HG03354 (cell line): Measurements from ENCODE around the gene BAIAP2.

ENCODE experiments used
- ATAC-seq: cut with Tn5 transposase; IDR thresholded peaks from one replicate; pipeline ENCODE4 v1.9.1; 2021; ENCODE audit warnings: mild to moderate bottlenecking; ENCODE audit not compliant: unreplicated experiment, poor library complexity, severe bottlenecking

Gene BAIAP2

DNA sequence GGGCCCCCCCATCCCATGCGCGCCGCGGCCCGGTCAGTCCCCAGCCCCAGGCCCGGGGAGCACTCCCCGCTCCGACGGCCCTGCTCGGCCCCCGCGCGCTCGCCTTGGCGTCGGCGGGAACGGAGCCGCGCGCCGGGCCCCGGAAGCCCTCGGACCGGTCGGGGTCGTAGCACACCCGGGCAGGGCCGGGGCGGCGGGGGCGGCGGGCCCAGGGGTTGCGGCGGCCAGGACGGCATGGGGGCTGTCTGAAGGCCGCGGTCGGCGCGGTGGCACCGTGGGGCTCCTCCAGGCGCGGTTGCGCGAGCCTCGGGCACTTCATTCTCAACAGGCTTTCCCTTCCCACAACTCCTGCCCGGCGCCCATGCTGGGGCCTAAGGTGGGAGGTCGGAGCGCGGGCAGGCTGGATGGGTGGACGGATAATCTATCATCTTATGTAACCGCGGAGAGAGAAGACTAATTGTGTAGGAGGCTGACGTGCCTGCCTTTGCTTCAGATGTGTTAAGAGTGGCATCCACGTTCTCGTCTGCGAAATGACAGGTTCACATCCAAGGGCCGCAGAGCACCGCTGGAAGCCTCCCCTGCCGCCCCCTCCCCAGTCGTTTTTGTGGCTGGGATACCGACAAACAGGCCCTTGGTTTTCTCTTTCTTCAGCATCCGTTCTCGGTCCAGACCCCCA, 708 bp downstream of the BAIAP2 start:
- ATAC-seq, result no peak

DNA sequence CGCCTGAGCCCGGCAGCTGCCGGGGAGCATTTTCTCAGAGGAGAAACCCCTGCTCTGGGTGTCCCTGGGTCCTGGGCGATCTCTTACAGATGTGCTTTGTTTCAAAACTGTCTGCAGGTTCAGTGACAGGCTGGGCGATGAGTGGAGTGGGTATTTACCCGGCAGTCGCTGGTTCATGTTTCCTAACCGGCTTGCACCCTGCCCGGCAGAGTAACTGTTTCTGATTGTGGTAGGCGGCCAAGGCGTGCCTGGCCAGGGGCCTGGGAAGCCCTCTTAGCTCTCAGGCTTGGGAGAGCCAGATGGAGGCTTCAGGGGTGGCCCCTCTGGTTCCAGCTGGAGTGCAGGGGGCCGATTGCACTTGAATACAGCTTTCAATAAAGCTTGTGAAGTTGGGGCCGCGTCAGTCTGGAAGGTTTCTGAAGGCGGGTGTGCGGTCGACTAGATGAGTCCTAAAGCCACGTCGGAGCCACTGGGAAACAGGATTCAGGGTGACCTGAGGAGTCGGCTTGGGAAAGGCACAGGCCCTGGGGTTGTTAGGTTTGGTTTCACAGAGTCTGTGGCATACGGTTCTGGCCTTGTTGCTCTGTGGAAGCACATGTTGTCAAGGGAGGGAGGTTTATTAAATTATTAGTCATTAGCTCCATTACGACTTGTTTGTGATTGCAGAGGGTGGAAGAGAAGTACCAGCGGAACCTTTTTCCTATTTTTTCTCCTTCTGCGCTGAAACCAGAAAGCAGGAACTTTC, 1.4 kb downstream of the BAIAP2 start:
- no peak for ATAC-seq

DNA sequence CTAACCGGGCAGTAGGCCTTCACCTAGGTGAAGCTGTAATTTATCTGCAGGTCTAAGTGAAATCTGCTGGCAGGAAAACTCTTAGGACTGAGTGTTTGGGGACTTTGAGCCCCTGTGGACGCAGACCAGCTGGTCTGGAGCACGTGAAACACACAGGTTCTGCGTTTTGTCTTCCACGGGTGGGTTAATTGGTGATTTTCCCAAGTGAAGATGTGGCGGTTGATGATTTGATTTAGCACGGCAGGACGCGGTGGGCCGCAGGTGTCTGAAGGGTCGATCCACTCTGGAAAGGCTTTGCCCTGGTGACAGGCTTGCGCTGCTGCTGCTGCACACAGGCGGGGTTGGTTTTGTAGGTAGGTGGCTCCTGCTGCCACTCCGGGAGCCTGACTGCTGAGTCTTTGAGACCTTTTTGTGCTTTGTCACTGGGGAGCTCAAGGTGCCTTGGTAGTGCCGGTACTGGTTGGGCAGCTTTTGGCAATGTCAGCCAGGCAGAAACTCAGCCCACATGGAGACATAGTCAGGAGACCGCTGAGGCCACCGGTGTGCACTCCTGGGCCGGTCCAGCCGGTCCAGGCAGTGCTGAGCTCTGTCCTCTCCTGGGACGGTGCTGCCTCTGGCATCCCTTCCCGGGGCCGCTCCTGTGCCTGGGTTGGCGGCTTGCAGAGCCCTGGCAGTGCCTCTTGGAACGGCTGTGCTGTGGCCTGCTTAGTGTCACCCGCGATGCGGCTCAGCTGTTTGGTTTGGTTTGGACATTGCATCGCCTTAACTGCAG, 2.3 kb downstream of the BAIAP2 start:
- no peak for ATAC-seq

DNA sequence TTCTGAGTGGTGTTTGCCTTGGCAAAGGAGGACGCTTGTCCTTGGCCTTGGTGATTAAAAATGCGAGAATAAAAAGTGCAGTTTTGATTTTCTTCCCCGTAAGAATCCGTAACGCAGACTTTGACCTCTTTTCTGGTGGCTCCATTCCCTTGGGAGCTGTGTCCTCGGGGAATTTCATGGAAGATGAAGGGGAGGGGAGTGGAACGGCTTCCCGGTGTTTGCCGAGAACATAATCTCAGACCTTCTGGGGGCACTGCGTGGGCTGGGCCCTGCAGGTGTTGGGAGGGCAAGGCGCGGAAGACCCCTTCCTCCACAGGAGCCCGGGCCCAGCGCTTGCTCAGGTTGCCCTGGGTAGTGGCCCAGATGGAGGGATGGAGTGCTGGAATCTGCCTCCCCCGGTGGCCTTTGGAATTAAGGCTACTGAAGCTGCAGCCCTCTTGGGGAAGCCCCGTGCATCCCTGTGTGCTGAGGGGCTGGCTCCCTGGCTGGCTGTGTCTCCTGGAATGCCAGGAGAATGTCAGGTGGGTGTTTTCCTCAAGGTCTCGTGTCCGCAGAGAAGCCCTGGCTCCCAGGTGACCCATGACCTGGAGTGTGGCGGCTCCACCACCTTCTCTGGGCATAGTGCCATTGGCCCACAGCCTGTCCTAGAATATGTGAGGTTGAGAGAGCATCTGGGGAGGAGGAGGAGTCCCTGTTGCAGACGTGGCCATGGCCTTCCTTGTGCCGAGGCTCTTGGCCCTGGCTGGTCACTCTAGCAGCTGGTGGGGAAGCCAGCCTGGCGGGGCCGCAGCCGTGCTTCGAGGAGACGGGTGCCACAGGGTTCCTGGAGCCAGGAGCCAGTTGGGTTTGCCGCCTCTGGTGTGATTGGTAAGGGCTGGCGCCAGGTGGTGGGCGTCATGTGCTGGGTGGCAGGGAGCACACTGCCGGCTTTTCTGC, 3.1 kb downstream of the BAIAP2 start:
- no peak for ATAC-seq

DNA sequence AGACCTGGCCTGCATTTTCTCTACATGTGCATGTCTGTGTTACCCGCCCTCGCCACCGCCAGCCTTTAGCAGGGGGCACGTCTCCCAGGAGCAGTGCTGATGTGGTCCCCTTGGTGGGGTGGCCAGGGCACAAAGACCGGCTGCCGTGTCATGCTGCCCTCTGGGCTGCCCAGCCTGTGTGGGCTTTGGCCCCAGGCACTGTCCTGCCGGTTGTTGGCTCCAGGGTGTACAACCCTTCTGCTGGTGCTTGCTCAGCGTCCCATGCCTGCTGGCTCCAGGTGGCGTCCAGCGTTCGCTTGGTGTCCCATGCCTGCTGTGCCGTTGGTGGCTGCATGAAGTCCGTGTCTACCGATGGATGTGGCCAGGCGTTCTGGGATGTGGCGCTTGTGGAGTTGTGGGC, 4.1 kb downstream of the BAIAP2 start:
- ATAC-seq, result no peak

DNA sequence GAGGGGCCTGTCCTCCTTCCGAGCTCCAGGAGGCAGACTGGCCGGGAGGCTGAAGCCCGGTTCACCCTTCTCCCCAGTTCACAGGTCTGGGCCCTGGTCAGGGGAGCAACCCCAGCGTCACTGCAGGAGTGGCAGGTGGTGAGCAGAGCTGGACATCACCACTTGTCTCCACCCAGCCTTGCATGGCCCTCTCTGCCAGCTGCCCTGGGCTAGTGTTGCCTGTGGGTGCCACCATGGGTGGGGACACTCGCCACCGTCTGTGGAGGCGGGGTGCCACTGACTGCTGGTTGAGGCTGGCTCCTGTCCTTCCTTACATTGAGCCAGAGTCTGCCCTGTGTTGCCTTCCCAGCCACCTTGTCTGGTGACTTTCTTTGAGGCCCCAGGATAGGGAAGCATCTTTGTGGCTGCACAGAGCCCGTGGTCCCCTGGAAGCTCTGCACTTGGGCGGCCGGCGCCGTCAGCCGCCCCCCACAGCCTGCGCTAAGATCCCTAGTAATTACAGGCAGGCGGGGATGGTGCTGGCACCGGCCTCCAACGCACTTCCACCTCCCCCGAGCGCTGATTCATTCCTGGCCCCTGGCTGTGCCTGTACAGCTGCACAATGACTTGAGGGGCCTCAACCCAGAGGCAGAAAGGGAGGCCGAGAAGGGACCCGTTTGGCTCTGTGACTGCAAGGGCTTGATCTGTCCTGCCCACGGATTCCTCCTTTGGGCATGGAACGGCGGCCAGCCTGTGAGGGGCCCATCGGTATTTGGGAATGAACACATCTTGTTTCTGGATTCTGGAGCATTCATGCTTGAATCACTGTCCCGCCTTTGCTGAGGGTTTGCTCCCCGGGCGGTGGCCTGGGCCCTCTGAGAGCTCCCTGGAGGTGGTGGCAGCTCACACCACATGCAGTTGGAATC, 5.2 kb downstream of the BAIAP2 start:
- ATAC-seq, result no peak

DNA sequence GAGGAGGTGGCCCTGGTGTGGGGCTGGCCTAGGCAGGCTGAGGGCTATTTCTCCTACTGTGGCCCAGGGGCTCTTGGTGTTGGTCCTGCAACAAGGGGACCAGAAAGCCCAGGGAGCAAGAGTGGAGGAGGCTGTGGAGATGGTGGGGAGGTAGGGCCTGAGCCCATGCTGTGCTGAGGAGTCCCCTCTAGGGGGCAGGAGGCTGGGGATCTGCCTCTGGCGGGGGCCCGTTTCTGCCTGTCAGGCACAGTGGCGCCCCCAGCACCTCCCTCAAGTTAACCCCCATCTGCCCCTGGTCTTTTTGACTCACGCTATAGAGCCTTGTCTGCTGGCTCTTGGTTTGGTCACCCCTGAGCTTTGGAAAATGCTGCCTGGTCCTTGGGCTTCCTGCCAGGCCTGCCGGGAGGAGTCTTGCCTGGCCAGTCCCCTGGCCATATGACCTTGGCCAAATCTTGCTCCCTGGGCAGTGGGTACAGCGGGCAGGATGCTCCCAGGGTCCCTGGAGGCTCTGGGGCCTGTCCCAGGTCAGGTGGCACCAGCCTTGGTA, 5.9 kb downstream of the BAIAP2 start:
- no peak for ATAC-seq

DNA sequence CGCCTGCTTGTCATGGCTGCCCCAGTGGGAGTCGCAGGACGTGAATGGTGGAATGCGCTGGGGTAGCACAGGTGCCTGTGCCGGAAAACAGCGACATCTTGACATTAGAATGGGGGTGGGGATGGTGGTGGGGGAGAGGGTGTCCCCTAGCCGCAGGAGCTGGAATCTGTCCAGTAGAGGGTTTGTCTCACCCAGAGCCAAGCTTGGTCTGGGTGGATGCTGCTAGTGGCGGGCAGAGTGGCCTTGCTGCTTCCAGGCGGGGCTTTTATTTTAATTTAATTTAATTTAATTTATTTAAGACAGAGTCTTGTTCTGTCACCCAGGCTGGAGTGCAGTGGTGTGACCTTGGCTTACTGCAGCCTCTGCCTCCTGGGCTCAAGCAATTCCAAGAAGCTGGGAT, 7.7 kb downstream of the BAIAP2 start:
- ATAC-seq, result no peak

DNA sequence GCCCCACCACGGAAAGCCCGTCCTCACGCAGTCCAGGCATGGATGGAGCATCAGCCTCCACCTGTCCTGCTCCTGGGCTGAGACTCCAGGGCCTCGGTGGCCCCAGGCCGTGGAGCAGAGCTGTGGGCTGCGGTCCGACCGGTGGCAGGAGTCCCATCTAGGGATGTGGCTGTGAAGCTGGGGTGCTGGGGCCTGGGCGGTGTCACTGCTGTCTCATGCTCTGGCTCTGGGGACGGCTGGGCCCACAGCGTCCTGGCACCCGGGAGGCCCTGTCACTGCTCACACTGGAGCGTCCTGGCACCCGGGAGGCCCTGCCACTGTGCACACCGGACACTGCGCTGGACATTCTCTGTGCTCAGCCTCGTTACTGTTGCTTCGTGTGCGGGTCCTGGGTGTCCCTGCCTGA, 8.4 kb downstream of the BAIAP2 start:
- no peak for ATAC-seq

DNA sequence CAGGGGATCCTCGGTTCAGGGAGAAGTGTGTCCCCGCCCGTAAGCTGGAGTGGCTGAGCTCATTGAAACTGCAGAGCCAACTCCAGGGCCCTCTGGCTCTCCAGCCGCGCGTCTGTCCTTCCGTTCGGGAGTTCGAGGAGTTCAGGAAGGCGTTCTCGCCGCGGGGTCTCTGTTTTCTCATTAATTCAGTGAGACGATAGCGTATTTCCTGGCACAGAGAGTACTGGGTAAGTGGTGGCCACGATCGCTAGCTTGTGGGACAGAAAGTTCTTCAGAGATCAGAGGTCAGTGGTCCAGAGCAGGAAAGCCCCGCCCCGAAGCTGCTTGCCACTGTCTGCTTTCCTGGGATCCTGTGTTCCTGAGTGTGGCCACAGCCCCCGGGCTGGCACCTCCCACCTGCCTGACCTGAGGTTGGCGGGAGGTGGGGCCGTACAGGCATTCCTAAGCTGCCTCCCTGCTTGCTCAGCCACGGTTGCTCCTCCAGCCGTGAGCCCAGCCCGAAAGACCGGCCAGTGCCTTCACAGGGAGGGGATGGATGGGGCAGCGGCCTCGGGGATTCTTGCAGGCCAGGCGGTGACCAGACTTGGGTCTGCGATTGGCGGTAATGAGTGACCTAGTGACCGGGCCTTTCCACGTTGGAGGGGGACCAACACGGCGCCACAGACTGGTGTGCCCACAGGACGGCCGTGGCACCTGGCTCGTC, 8.9 kb downstream of the BAIAP2 start:
- no peak for ATAC-seq

DNA sequence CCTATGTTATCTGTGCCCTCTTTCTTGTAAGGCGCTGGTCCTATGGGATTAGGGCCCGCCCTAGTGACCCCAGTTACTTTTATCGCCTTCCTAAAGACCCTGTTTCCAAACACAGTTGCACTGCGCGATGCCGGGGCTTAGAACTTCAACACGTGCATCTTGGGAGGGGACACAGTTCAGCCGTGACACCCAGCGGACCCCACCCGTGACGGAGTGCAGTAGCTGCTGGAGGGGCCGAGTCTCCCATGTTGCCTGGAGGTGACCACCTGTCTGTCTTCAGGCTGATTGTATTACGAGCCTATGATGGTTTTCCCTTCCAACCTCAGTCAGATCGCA, 9.4 kb downstream of the BAIAP2 start:
- ATAC-seq, result no peak

DNA sequence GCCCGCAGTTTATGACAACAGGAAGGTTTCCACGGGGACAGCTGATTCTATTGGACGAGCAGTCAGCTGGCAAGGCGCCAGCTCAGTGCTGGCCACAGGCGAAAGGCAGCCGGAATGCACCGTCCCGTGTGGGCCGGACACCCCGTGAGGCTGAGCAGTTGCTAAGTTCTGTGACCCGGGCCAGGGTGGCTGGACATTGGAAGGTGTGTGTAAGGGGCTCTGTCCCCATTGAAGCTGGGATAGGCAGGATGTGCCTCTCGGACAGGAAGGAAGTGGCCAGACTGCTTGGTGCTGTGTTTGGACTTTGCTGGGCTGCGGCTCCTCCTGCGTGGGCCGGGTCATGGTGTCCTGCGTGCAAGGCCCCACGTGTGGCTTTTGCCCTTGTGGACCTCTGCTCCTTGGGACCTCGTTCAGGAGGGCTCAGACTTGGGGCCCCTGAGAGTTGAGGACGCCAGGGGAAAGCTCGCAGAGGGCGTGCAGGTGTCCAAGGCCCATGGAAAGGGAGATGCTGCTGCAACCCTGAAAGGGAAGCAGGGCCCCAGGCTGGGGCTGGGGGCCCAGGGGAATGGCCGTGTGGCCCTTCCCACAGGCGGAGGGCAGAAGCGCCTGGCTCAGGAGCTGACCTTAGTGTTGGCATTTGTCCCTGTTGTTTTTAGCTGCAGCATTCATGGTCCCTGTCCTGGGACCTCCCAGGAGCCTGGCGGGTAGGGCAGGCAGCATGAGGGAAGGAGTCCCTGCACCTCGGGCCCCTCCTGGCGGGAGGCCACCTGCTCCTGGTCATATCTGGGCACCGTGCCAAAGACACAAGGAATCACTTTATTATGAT, 10.0 kb downstream of the BAIAP2 start:
- ATAC-seq, result no peak

DNA sequence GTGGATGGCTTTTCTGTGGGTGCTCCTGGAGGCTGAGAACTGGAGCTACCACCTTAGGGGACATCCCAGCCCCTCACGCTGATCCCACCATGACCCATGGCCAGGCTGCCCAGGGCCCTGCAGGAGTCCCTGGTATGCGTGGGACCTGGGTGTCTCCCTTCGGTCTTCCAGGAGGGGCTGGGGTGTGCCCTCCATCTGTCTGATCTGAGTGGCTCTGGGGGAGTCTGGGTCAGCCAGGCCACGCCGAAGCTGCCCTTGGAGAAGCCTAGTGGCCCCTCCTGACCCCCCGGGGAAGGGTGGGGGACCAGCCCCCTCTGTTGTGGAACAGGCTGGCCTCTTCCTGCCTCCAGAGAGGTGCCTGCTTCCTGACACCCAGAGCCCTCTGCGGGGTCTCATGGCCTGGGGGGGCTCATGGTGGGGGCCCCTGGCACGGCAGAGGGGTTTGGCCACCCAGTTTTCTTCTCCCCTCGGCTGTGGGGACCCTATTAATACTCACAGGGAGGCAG, 10.7 kb downstream of the BAIAP2 start:
- ATAC-seq, result no peak

DNA sequence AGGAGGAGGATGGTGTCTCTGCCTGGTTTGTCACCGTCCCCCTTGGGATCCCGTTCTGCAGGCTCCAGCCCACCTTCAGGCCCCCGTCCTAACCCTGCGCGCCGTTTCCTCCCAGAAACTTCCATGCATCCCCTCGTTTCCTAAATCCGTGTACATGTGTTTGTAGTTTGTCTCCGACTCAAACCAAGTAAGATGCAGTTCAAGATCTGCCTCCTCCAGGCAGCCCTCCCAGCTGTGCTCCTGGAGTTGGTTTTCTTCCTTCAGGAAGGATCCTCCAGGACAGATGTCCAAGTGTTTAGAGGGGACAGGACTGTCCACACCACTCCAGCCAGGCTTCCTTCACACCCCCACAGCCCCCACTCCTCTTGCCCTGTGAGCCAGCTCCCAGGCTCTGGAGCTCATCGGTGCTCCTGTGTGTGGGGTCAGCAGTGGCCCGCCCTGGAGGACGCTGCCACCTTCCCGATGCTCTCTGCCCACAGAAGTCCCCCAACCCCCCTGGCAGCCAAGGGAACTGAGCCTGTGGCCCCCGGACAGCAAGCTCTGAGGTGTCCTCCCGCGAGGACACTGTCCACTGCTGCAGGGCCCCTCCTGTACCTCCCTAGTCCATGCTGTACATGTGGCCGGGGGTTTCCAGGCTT, 11.3 kb downstream of the BAIAP2 start:
- no peak for ATAC-seq

DNA sequence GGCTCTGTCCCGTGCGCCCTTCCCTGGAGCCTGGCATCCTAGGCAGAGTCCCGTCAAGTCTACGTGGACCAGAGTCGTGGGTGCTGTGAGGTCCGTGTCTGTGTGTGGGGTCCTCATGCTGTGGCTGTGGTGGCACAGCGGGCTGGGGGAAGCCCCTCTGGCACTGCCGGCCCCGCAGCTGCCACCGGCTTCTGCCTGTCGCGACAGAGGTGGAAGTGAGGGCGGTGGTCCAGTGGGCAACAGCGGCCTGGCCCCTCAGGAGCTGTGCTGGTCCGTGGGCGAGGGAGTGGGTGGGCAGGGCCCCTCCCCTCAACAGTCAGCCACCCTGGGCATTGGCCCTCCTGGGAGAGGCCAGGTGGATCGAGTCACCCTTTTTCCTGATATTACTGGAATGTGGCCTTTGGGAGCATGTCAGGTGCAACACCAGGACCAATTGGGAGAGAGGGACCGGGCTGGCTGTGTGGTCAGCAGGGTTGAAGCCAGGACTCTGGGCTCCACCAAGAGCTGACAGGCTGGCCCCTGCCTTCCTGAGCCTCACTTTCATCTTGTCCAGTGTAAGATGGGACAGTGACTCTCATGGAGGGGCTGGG, 11.9 kb downstream of the BAIAP2 start:
- no peak for ATAC-seq

DNA sequence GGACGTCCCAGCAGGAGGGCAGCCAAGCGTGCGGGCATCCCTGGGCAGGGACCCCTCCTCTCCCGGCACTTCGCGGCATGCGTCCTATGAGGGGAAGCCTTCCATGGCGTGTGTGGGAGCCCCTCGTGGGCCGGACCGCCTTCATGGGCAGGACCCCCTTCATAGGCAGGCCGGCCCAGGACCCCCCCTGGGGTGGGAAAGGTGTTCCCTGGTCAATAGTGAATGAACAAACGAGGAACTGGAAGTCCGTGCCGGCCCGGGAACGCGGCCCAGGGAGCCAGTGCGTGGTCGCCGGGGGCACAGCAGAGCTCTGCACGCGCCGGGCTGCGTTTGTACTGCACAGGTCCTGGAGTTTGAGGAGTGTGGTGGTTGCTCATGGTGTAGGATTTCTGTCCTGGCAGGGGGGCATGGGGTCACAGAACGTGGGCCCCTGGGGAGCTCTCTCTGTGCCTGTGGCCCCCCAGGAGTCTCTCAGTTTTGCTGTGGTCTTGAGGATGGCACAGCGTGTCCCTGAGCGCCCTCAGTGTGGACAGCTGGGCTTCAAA, 13.9 kb downstream of the BAIAP2 start:
- ATAC-seq, result no peak
